ENCODE results near the gene FBRSL1. TPM values are rescaled to one million over a fixed set of nuclear protein-coding genes. Genes with fewer than 3 reads are reported as not detected.
"Not testable (repeated sequence)": the region's sequence is repeated elsewhere in the genome, so short reads cannot be mapped to it uniquely, and the experiment has no call there.

FBRSL1 gene
- total and polyA plus RNA-seq, 8 donors, result 31.1 to 62.5 (median 44.2) TPM

GRCh38 chr12:132471011-132471857 lies 18.7 kb upstream of the FBRSL1 start:
- intact Hi-C loops (cut with DNase I), result no loop called here
- 46 to 49% methylated on average over 18 of the region's 18 CpGs for WGBS, 2 donors
- no peak overlapping the region for H3K4me3 ChIP-seq
- DNase-seq (peak in 3 of 6 donors; percentile 32 to 53 (median 43)), FAIRE-seq (no peak), ATAC-seq (peak; percentile 71 to 87 (median 79))
- H3K4me1 ChIP-seq, result no peaks in the 10 kb centered on the region
- no peaks in the 10 kb centered on the region for H3K27me3 ChIP-seq
- H3K36me3 ChIP-seq, result no peaks in the 10 kb centered on the region
- no peak for TF ChIP-seq CTCF (IDR thresholded peaks at IDR 0.05)
- no peak overlapping the region for H3K27ac ChIP-seq
- H3K9me3 ChIP-seq, result no peaks in the 10 kb centered on the region

- TF ChIP-seq CTCF (IDR thresholded peaks at IDR 0.05), result no peak
- no peak for FAIRE-seq
- DNase-seq, result peak in 2 of 6 donors; percentile 24 to 52
- WGBS, 2 donors, result 90 to 92% methylated on average over 16 of the region's 16 CpGs
- no peaks in the 10 kb centered on the region for H3K4me1 ChIP-seq
- H3K27ac ChIP-seq, result no peak overlapping the region
- no peaks in the 10 kb centered on the region for H3K9me3 ChIP-seq
- H3K4me3 ChIP-seq, result no peak overlapping the region
- H3K27me3 ChIP-seq, result no peaks in the 10 kb centered on the region
- ATAC-seq, result no peak
- no peaks in the 10 kb centered on the region for H3K36me3 ChIP-seq
- intact Hi-C loops (cut with DNase I), result no loop called here
Observed at GRCh38 chr12:132471858-132472255, 18.1 kb upstream of the FBRSL1 start.

- H3K36me3 ChIP-seq, result no peaks in the 10 kb centered on the region
- H3K27ac ChIP-seq, result no peak overlapping the region
- H3K4me1 ChIP-seq, result no peaks in the 10 kb centered on the region
- FAIRE-seq (no peak), ATAC-seq (no peak), DNase-seq (peak in 2 of 6 donors; percentile 24 to 67)
- no peak for TF ChIP-seq CTCF (IDR thresholded peaks at IDR 0.05)
- intact Hi-C loops (cut with DNase I), result no loop called here
- H3K27me3 ChIP-seq, result no peaks in the 10 kb centered on the region
- no peaks in the 10 kb centered on the region for H3K9me3 ChIP-seq
- no peak overlapping the region for H3K4me3 ChIP-seq
- WGBS, 2 donors, result 87 to 88% methylated on average over 13 to 15 of the region's 15 CpGs
Observed at GRCh38 chr12:132472386-132472785, 17.6 kb upstream of the FBRSL1 start.

- ATAC-seq, result peak in 1 of 4 donors; percentile 11
- Histone ChIP-seq H3K4me3 (no peak overlapping the region), H3K27me3 (no peaks in the 10 kb centered on the region), H3K9me3 (no peaks in the 10 kb centered on the region), H3K36me3 (no peaks in the 10 kb centered on the region), H3K4me1 (no peaks in the 10 kb centered on the region), H3K27ac (no peak overlapping the region)
- peak in 2 of 6 donors; percentile 27 to 75 for DNase-seq
- WGBS, 2 donors, result 78 to 93% methylated on average over 16 to 25 of the region's 35 CpGs
- intact Hi-C loops (cut with DNase I), result no loop called here
- no peak for TF ChIP-seq CTCF (IDR thresholded peaks at IDR 0.05)
- no peak for FAIRE-seq
Observed at GRCh38 chr12:132474237-132474741, 15.7 kb upstream of the FBRSL1 start.

- H3K27me3 ChIP-seq; H3K27ac ChIP-seq; H3K4me3 ChIP-seq; H3K36me3 ChIP-seq; intact Hi-C loops (cut with DNase I); FAIRE-seq; H3K9me3 ChIP-seq; ATAC-seq; DNase-seq; H3K4me1 ChIP-seq: not testable (repeated sequence)
- no CpG with 5 or more reads among the region's 56 CpGs for WGBS, 2 donors
Observed at GRCh38 chr12:132474799-132475303, 15.1 kb upstream of the FBRSL1 start.

Measured in pancreas (tissue), 10 donors.